Activated gamma-delta T cell treated with anti-CD3 and anti-CD28 coated beads, Interleukin-2, amount 50 U/mL, for 16 hours (primary cell): ENCODE results near the gene PHTF1.
A peak's percentile ranks its signal among the peaks of the same experiment; 100 is the strongest.

ENCODE experiments used
- DNase-seq: peaks from one replicate; pipeline ENCODE4 v3.0.0-alpha.2; 2020; ENCODE audit warnings: low read depth

PHTF1 gene

GRCh38 chr1:113759333-113760101, at the start of gene PHTF1:
Gene PHTF1, minus strand, starts transcription at chr1:113759486. Its CDS starts 783 bp downstream, at chr1:113758703.
- DNase-seq, result peak; percentile 39

- no peak for DNase-seq
Measured at GRCh38 chr1:113808450-113809195, 49.3 kb upstream of the PHTF1 start.

- DNase-seq, result no peak
Measured at GRCh38 chr1:113805639-113806038, 46.4 kb upstream of the PHTF1 start.

DNA sequence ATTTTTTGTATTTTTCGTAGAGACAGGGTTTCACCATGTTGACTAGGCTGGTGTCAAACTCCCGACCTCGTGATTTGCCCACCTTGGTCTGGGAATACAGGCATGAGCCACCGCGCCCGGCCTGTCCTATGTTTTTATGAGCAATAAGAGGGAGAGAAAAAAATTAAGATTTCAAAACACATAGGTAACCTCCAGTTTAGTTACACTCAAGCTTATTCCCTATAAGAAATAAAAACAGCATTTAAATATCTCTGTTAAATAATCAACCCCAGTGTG, 45.9 kb upstream of the PHTF1 start:
- no peak for DNase-seq

DNA sequence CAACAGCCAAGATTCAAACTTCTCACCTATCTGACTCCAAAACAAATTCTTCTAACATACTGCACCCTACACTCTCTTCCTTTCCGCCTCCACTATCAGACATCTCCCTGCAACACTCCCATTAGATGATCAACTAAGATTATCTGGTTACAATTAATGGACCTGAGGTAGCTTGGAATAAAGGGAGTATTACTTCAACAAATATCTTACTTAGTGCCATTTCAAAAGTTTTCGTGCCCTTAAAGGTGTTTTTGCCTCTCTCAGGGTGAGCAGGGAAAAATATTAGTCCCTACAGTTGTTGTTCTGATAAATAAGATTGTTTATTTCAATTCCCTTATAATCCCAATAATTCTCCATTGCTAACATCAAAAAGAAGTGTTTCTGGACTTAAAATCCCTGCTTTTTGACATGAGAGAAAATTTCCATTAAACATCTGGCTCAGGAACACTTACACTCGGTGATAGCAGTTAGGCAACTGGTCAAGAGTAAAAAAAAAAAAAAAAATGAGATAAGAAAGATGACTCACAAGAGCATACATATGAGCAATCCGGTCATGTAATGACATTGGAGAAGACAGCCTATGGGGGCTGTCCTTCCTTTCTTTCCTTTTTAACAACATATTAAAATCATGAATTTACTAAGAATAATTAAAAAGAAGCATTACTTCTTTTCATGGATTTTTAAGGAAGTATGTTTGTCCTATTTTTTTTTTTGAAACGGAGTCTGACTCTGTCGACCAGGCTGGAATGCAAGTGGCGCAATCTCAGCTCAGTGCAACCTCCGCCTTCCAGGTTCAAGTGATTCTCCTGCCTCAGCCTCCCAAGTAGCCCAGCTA, 45.4 kb upstream of the PHTF1 start:
- no peak for DNase-seq

DNA sequence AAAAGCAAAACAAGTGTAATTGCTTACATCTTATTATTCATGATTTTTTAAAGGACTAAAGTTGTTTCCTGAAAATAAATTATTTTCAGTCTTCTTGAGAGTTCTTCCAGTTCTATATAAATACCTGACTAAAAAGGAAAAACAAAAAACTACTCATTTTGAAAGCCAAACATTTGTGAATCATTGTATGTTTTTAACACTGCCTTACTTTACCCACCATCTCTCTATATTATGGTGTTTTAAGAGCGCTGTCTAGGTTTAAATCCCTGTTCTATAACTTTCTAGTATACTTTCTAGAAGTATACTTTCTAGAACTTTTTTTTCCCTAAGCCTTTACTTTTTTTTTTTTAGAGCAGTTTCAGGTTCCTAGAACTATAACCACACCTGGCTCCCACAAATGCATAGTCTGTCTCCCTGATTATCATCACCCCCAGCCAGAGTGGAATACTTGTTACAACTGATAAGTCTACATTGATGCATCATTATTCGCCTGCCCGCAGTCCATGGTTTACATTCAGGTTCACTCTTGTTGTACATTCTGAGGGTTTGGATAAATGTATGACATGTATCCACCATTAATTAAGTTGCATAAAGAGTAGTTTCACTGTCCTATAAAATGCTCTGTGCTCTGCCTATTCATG, 43.2 kb upstream of the PHTF1 start:
- DNase-seq, result no peak

DNA sequence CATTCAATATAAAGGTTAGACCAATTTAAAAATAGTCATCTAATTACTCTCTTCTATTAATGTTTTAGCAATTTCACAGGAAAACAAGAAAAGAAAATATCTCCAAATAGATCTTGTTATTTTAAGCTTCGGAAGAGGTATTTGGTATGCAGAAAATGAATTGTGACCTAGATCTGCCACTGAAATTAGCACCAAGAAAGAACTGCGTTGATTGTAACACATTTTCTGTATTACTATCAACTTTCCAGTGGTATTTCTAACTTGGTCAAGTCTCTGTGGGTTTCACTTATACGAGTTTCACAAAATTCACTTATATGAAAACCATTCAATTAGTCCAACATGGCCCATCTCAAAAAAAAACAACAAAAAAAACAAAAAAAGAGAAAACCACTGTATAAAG, 41.2 kb upstream of the PHTF1 start:
- no peak for DNase-seq

- no peak for DNase-seq
Measured at GRCh38 chr1:113797472-113797871, 38.2 kb upstream of the PHTF1 start.

- DNase-seq, result no peak
Measured at GRCh38 chr1:113793878-113794834, 34.9 kb upstream of the PHTF1 start.

GRCh38 chr1:113792986-113793385, 33.7 kb upstream of the PHTF1 start:
- no peak for DNase-seq

DNA sequence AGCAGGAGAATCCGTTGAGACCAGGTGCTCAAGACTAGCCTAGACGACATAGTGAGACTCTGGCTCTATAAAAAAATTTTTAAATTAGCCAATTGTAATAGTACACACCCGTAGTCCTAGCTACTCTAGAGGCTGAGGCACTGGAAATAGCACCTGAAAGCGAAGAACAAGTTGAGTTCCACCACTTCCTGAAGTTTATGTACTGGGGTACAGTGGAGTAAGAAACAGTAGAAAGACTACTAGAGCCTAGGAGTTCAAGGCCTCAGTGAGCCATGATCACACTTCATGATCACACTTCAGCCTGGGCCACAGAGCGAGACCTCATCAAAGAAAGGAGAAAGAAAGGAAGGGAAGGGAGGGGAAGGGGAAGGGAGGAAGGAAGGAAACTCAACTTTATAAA, 33.2 kb upstream of the PHTF1 start:
- DNase-seq, result no peak

DNA sequence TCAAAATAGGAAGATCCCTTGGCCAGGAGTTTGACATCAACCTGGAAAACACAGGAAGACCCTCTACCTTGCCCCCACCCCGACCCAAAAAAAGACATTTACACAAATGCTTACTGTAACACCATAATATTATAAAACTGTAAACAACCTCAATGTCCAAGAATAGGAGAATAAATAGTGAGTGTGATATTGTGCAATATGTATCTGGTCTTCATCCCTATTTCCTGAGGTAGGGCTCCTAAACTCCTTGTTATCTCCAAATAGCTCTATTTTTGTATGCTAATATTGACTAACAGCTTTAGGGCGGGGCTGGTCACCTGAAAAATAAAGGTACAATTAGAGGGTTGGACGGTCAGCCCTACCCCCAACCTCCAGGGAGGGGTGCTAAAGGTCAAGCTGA, 29.5 kb upstream of the PHTF1 start:
- DNase-seq, result no peak

- DNase-seq, result no peak
Measured at GRCh38 chr1:113787663-113788062, 28.4 kb upstream of the PHTF1 start.

DNA sequence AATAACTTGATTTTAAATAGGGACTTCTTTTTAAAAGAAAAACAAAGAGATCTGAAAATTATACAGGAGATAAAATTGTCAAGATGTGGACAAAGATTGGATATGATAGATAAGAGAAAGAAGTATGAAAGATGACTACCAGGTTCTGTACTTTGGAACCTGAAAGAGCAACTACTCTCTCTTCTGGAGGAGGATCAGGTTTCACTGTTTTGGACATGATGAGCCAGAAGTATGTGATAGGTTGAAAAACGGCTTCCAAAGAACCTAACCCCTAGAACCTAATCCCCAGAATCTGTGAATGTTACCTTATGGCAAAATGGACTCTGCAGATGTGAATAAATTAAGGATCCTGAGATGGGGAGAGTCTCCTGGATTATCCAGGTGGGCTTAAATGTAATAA, 26.8 kb upstream of the PHTF1 start:
- no peak for DNase-seq

DNA sequence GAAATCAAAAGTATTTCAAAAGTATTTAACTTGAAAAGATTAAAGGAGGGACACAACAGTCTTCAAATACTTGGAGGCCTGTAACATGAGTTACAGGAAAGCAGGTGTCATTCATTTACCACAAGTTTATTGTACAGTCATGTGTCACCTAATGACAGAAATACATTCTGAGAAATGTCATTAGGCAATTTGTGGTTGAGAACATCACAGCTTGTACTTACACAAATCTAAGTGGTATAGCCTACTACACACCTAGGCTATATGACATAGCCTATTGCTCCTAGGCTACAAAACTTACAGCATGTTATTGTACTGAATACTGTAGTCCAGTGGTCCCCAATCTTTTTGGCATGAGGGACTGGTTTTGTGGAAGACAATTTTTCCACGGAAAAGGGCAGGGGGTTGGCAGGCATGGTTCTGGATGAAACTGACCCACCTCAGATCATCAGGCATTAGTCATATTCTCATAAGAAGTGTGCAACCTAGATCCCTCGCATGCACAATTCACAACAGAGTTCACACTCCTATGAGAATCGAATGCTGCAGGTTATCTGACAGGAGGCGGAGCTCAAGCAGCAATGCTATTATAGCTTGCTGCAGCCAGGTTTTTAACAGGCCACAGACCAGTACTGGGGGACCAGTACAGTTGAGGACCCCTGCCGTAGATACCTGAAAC, 25.0 kb upstream of the PHTF1 start:
- DNase-seq, result no peak

GRCh38 chr1:113783254-113784103, 24.2 kb upstream of the PHTF1 start:
- DNase-seq, result no peak

GRCh38 chr1:113782406-113782805, 23.1 kb upstream of the PHTF1 start:
- no peak for DNase-seq

DNA sequence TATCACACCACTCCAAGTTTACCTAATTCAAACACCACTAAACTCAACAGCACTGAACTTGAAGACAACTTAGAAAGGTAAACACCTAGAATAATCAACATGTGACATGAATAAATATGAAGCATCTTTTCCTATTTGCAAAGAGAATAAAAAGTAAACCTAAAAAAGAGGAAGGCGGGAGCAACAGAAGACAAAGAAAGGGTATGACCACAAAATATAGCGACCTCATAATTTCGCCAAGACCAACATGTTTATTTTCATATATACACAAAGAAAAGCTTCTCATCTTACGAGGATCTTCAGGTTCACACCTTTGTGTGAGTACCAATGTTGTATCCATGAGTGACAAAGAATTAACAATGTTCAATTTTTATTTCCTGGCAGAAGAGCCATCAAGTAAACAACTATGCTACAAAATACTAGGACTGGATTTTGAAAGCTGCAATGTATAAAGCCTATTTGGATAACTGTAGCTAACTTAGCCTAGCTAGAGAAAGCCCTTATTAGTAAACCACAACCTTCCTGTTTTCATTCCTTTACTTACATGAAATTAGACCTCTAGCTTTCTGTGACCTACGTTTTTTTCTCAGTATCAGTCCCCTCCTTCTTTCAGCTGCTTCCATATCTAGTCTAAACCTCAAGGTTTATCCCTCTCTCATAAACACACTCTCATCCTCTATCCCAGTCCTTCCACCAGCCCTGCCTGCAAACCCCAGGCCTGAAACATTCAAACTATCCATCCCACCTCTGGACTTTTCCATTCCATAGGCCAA, 21.3 kb upstream of the PHTF1 start:
- no peak for DNase-seq

DNA sequence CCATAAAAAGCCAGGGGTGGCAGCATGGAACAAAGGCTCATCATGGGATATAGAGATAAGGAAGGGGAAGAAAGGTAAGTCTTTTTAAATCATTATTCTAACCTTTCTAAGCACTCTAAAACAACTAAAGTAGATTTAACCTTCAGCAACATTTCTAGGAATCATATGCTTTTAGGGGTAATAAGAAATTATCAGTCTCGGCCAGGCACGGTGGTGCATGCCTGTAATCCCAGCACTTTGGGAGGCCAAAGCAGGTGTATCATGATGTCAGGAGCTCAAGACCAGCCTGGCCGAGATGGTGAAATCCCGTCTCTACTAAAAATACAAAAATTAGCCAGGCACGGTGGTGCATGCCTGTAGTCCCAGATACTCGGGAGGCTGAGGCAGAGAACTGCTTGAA, 20.3 kb upstream of the PHTF1 start:
- DNase-seq, result no peak
